Neural progenitor cell (in vitro differentiated cells): ENCODE results near the gene TBC1D19. TPM values are rescaled to one million over a fixed set of nuclear protein-coding genes. Genes with fewer than 3 reads are reported as not detected.

Experiments used
- DNase-seq: peaks from one replicate; pipeline ENCODE4 v3.0.0-alpha.2; 2016; ENCODE audit warnings: low spot score
- H2AFZ ChIP-seq: fragments of 200-600 bp; sonication (generic); replicated peaks from 2 replicates; pipeline ENCODE4 v1.6.1; 2016; ENCODE audit warnings: antibody characterized with exemption
- H3F3A ChIP-seq: fragments of 200-600 bp; sonication (generic); 2 replicates; pipeline ENCODE4 v1.6.1; 2016; ENCODE audit warnings: antibody characterized with exemption, low read depth
- H3K27ac ChIP-seq: fragments of 200-600 bp; sonication (generic); 2 replicates; pipeline ENCODE4 v1.5.1; 2016; ENCODE audit warnings: mild to moderate bottlenecking
- H3K27me3 ChIP-seq: fragments of 200-600 bp; sonication (generic); 2 replicates; pipeline ENCODE4 v1.6.1; 2016; ENCODE audit warnings: mild to moderate bottlenecking, moderate library complexity
- H3K36me3 ChIP-seq: fragments of 200-600 bp; sonication (generic); 2 replicates; pipeline ENCODE4 v1.5.1; 2016
- H3K4me1 ChIP-seq: fragments of 200-600 bp; sonication (generic); 2 replicates; pipeline ENCODE4 v1.6.1; 2016; ENCODE audit warnings: mixed run types
- H3K4me2 ChIP-seq: fragments of 200-600 bp; sonication (generic); 2 replicates; pipeline ENCODE4 v1.6.1; 2016
- H3K4me3 ChIP-seq: fragments of 200-600 bp; sonication (generic); 2 replicates; pipeline ENCODE4 v1.5.1; 2016
- H3K79me2 ChIP-seq: fragments of 200-600 bp; sonication (generic); 2 replicates; pipeline ENCODE4 v1.6.1; 2016; ENCODE audit warnings: low read depth
- H3K9ac ChIP-seq: fragments of 200-600 bp; sonication (generic); 2 replicates; pipeline ENCODE4 v1.6.1; 2016
- H3K9me3 ChIP-seq: fragments of 200-600 bp; sonication (generic); 2 replicates; pipeline ENCODE4 v1.5.1; 2016; ENCODE audit warnings: low read depth
- H4K20me1 ChIP-seq: fragments of 200-600 bp; sonication (generic); 2 replicates; pipeline ENCODE4 v1.6.1; 2016; ENCODE audit warnings: low read depth
- H3K27ac Mint-ChIP-seq: 3 replicates; pipeline ENCODE4 v1.8.0; 2021; ENCODE audit warnings: mixed read lengths
- H3K27me3 Mint-ChIP-seq: 2 replicates; pipeline ENCODE4 v1.8.0; 2022; ENCODE audit warnings: low read depth, mild to moderate bottlenecking, inconsistent platforms, moderate library complexity, mixed read lengths; ENCODE audit not compliant: insufficient read depth
- H3K36me3 Mint-ChIP-seq: 3 replicates; pipeline ENCODE4 v1.8.0; 2021; ENCODE audit warnings: mixed read lengths
- H3K4me1 Mint-ChIP-seq: 3 replicates; pipeline ENCODE4 v1.8.0; 2021; ENCODE audit warnings: mixed read lengths
- H3K4me3 Mint-ChIP-seq: 3 replicates; pipeline ENCODE4 v1.8.0; 2021; ENCODE audit warnings: mild to moderate bottlenecking, moderate library complexity, mixed read lengths
- H3K9me3 Mint-ChIP-seq: 3 replicates; pipeline ENCODE4 v1.8.0; 2020; ENCODE audit warnings: mixed read lengths
- EZH2 ChIP-seq: fragments of 200-600 bp; sonication (generic); IDR thresholded peaks from 2 replicates; pipeline ENCODE4 v1.6.1; 2017; ENCODE audit warnings: antibody characterized with exemption, mild to moderate bottlenecking, moderate library complexity
- EZH2phosphoT487 ChIP-seq: fragments of 200-600 bp; sonication (generic); IDR thresholded peaks from 2 replicates; pipeline ENCODE4 v1.6.1; 2017; ENCODE audit warnings: antibody characterized with exemption
- small RNA-seq: library from RNA; depleted of rRNA; stranded (forward); fragments of <200 nt; gene quantifications from one replicate; pipeline ENCODE3, GENCODE V24; 2015
- total RNA-seq: library from RNA; depleted of rRNA; stranded (reverse); fragments of >200 nt; gene quantifications from 2 replicates; pipeline ENCODE4 v1.2.3, GENCODE V29; 2015; ENCODE audit warnings: low replicate concordance
- TF ChIP-seq, protein P1 (sequence below): fragments of 200-600 bp; sonication (generic); IDR thresholded peaks from 2 replicates; pipeline ENCODE4 v1.5.1; 2017; ENCODE audit warnings: antibody characterized with exemption, mild to moderate bottlenecking

The TBC1D19 gene
- total RNA-seq, 1 donor from 2014 or later = 30.7 TPM

DNA sequence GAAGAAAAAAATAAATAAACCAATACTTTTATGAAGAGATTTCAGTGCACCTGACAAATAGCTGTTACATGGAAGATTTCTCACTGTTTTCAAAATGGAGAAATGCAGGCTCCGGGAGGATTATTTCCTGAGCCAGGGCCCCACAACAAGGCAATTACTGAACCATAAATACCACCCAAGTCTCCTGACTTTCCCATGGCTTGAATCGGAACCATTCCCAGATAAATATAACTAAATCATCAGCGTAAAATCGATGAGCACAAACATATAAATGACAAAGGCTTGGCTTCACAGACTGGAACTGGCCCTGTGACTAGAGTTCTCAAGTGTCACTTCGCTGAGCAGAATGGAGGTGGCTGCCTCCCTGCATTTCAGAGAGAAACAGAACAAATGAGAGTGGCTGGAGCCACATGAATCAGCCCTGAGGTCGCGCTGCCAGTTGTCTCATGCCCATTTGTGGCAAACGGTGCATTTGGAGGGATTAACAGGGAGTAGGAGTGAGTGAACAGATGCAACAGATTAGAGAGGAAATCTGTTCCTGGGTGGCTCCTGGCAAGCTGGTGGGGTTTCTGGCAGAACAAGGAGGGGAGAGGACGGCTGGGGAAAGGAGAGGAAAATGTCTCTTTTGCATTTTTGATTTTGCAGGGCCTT, 219.5 kb downstream of the TBC1D19 start:
- Histone ChIP-seq H3F3A (peaks cover 7% of the 10 kb centered on the region), H2AFZ (no peak overlapping the region), H3K4me3 (no peak overlapping the region), H3K4me2 (peak overlapping the region; percentile 58), H3K36me3 (no peaks in the 10 kb centered on the region), H3K27ac (peak overlapping the region; percentile 15), H3K9me3 (no peaks in the 10 kb centered on the region), H3K79me2 (no peaks in the 10 kb centered on the region), H3K4me1 (peaks cover 11% of the 10 kb centered on the region), H4K20me1 (no peaks in the 10 kb centered on the region), H3K9ac (no peak overlapping the region), H3K27me3 (no peaks in the 10 kb centered on the region)
- H3K4me1 Mint-ChIP-seq = peaks cover 12% of the 10 kb centered on the region
- H3K9me3 Mint-ChIP-seq = no peaks in the 10 kb centered on the region
- peaks cover 5% of the 10 kb centered on the region for H3K27me3 Mint-ChIP-seq
- peak overlapping the region; percentile 13 for H3K4me3 Mint-ChIP-seq
- H3K27ac Mint-ChIP-seq = peak overlapping the region; percentile 99
- H3K36me3 Mint-ChIP-seq = no peaks in the 10 kb centered on the region
- TF ChIP-seq, protein P1, sequence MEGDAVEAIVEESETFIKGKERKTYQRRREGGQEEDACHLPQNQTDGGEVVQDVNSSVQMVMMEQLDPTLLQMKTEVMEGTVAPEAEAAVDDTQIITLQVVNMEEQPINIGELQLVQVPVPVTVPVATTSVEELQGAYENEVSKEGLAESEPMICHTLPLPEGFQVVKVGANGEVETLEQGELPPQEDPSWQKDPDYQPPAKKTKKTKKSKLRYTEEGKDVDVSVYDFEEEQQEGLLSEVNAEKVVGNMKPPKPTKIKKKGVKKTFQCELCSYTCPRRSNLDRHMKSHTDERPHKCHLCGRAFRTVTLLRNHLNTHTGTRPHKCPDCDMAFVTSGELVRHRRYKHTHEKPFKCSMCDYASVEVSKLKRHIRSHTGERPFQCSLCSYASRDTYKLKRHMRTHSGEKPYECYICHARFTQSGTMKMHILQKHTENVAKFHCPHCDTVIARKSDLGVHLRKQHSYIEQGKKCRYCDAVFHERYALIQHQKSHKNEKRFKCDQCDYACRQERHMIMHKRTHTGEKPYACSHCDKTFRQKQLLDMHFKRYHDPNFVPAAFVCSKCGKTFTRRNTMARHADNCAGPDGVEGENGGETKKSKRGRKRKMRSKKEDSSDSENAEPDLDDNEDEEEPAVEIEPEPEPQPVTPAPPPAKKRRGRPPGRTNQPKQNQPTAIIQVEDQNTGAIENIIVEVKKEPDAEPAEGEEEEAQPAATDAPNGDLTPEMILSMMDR = no peak
- no peak for TF ChIP-seq EZH2phosphoT487
- TF ChIP-seq EZH2 = no peak
- peak; percentile 81 for DNase-seq

DNA sequence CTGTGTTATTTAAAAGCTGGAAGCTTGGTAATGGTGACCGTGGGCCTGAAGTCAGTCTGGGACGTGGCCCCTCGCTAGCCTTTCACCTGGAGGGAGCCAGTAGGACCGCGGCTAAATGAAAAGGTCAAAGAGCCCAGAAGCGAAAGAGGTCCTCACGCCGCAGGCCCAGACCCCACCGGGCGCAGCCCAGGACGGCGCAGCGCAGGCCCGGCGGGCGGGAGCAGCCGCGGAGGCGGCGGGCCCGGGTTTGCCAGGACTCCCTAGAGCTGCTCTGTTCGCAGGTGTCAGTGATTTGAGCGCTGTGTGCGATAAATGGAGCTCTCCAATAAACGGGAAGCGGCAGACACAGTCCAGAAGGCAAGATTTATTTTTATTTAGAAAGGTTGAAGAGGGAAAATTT, 220.6 kb downstream of the TBC1D19 start:
- Mint-ChIP-seq H3K36me3 (no peaks in the 10 kb centered on the region), H3K9me3 (no peaks in the 10 kb centered on the region), H3K4me3 (no peak overlapping the region), H3K27ac (no peak overlapping the region), H3K4me1 (peaks cover 12% of the 10 kb centered on the region), H3K27me3 (peaks cover 5% of the 10 kb centered on the region)
- Histone ChIP-seq H4K20me1 (no peaks in the 10 kb centered on the region), H3K36me3 (no peaks in the 10 kb centered on the region), H3K79me2 (no peaks in the 10 kb centered on the region), H3K9me3 (no peaks in the 10 kb centered on the region), H3K4me2 (no peak overlapping the region), H3K27me3 (no peaks in the 10 kb centered on the region), H3K4me1 (peaks cover 11% of the 10 kb centered on the region), H3K4me3 (no peak overlapping the region), H3F3A (peaks cover 7% of the 10 kb centered on the region), H2AFZ (no peak overlapping the region), H3K9ac (no peak overlapping the region), H3K27ac (no peak overlapping the region)
- no peak for DNase-seq
- TF ChIP-seq EZH2phosphoT487 (no peak), EZH2 (no peak)
- TF ChIP-seq, protein P1 = no peak

DNA sequence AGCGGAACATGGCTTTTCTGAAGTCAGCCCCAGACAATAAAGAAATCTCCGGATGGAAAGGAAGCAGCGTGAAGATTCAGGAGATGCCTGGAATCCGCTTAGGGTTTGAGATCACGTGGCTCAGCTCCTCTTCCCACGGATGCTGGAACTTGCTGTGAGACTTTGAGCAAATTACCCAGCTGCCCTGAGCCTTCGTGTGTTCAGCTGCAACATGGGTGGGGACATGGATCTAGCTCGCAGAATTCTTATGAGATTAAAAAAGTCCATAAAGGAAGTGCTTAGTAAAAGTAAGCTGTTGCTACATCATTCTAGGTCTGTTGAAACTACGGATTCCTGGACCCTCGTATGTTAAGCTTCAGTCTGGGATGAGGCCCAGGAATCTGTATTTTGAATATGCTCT, 221.0 kb downstream of the TBC1D19 start:
- Mint-ChIP-seq H3K4me3 (no peak overlapping the region), H3K9me3 (no peaks in the 10 kb centered on the region), H3K36me3 (no peaks in the 10 kb centered on the region), H3K27ac (no peak overlapping the region), H3K4me1 (peaks cover 12% of the 10 kb centered on the region), H3K27me3 (peaks cover 5% of the 10 kb centered on the region)
- Histone ChIP-seq H3K9ac (no peak overlapping the region), H3K4me3 (no peak overlapping the region), H3K4me1 (peaks cover 11% of the 10 kb centered on the region), H3K4me2 (no peak overlapping the region), H2AFZ (no peak overlapping the region), H4K20me1 (no peaks in the 10 kb centered on the region), H3F3A (peaks cover 7% of the 10 kb centered on the region), H3K27me3 (no peaks in the 10 kb centered on the region), H3K36me3 (no peaks in the 10 kb centered on the region), H3K27ac (no peak overlapping the region), H3K79me2 (no peaks in the 10 kb centered on the region), H3K9me3 (no peaks in the 10 kb centered on the region)
- DNase-seq = no peak
- TF ChIP-seq EZH2 = no peak
- no peak for TF ChIP-seq EZH2phosphoT487
- TF ChIP-seq, protein P1 = no peak

Small RNA genes within 50 kb of the gene (small RNA-seq; reads per million reads assigned to genes)
- gene RF00284 = 0.16 reads per million

Other genes starting within 250 kb of the TBC1D19 start
- gene CCKAR, start 93.6 kb upstream of the TBC1D19 start, total RNA-seq = not detected in 2 replicates